ENCODE results near the gene RALGPS1. TPM values are rescaled to one million over a fixed set of nuclear protein-coding genes. Genes with fewer than 3 reads are reported as not detected.

The RALGPS1 gene
- polyA plus RNA-seq, 2 of the 4 experiments (the other 2 are of a cell fraction) = 5.0 to 7.9 TPM

- FAIRE-seq = no peak
- H3K4me1 ChIP-seq = peaks cover 17% of the 10 kb centered on the region; the same call in 2 of the 3 replicates
- ChIA-PET POLR2A (no interaction called here), CTCF (interaction anchor here (1.0 to 2.5 kb wide), 3 partner anchors 14 to 55 kb away, joined by 3 to 11 read pairs (median 4); no protein-coding TSS in a partner anchor)
- no peaks in the 10 kb centered on the region for H3K9me3 ChIP-seq
- H3K4me2 ChIP-seq = no peak overlapping the region
- H3K4me3 ChIP-seq = no peak overlapping the region
- no peak for DNase-seq (ENCODE audit: low read depth in 1 of 2, low spot score in 1 of 2)
- no peak for TF ChIP-seq KDM1A (IDR thresholded peaks at IDR 0.05; ENCODE audit: low read depth)
- no peak for TF ChIP-seq HOXB13 (CRISPR knock-in tag; IDR thresholded peaks at IDR 0.05; ENCODE audit: low read depth)
- TF ChIP-seq FOXS1 (CRISPR knock-in tag; IDR thresholded peaks at IDR 0.05) = no peak
- TF ChIP-seq ZNF302 (CRISPR knock-in tag; IDR thresholded peaks at IDR 0.05) = no peak
- H3K27ac ChIP-seq = no peak overlapping the region
- ATAC-seq = no peak
- 73% methylated on average over 2 of the region's 2 CpGs for WGBS (ENCODE audit: missing lambda C conversion rate)
Observed at GRCh38 chr9:127116957-127117356, 202.4 kb downstream of the RALGPS1 start.

DNA sequence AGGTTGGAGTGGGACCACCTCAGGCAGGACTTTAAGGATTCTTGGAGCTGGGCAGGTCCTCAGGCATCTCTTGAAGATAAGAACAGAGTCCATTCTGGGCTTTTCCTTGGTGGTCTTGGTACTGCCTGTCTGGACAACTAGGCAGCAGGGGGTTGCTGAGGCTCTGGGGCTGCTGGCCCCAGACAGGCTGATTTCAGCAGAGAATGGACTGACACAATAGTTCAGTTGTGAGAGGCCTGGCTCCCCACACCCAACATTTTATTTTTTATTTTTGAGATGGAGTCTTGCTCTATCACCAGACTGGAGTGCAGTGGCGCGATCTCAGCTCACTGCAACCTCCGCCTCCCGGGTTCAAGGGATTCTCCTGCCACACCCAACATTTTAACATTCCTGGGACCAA is 203.2 kb downstream of the RALGPS1 start:
- no peak overlapping the region for H3K4me3 ChIP-seq
- no peaks in the 10 kb centered on the region for H3K9me3 ChIP-seq
- WGBS (ENCODE audit: missing lambda C conversion rate) = 89% methylated on average over 4 of the region's 4 CpGs
- ATAC-seq = no peak
- no peak for TF ChIP-seq HOXB5 (CRISPR knock-in tag; IDR thresholded peaks at IDR 0.05)
- TF ChIP-seq EHF (CRISPR knock-in tag; IDR thresholded peaks at IDR 0.05) = no peak
- peaks cover 15% of the 10 kb centered on the region; the same call in 2 of the 3 replicates for H3K4me1 ChIP-seq
- ChIA-PET CTCF (interaction anchor here (0.7 to 2.5 kb wide), 4 partner anchors 8 to 177 kb away, joined by 3 to 11 read pairs (median 3); no protein-coding TSS in a partner anchor), POLR2A (no interaction called here)
- DNase-seq (ENCODE audit: low read depth in 1 of 2, low spot score in 1 of 2) = no peak
- H3K4me2 ChIP-seq = no peak overlapping the region
- H3K27ac ChIP-seq = no peak overlapping the region
- no peak for FAIRE-seq

GRCh38 chr9:127118597-127119319 is 204.2 kb downstream of the RALGPS1 start:
- no peak overlapping the region for H3K4me2 ChIP-seq
- CTCF ChIA-PET = interaction anchor here (1.5 to 4.4 kb wide), 3 partner anchors 9 to 16 kb away, joined by 3 to 27 read pairs (median 11); no protein-coding TSS in a partner anchor
- no peak for FAIRE-seq

GRCh38 chr9:127119320-127119709 is 204.7 kb downstream of the RALGPS1 start:
- Histone ChIP-seq H3K27ac (no peak overlapping the region), H3K9me3 (no peaks in the 10 kb centered on the region), H3K4me3 (no peak overlapping the region), H3K4me2 (no peak overlapping the region), H3K4me1 (peaks cover 7% of the 10 kb centered on the region; the same call in 1 of the 3 replicates)
- FAIRE-seq = no peak
- CTCF ChIA-PET = interaction anchor here (0.8 to 4.4 kb wide), 4 partner anchors 10 to 154 kb away, joined by 3 to 27 read pairs (median 7); no protein-coding TSS in a partner anchor
- no peak for ATAC-seq
- TF ChIP-seq GATA3 (IDR thresholded peaks at IDR 0.05; ENCODE audit: borderline replicate concordance) (no peak), CEBPB (IDR thresholded peaks at IDR 0.05) (no peak), REST (IDR thresholded peaks at IDR 0.05) (no peak), FOXS1 (CRISPR knock-in tag; IDR thresholded peaks at IDR 0.05) (no peak), BCL3 (IDR thresholded peaks at IDR 0.05) (no peak), PHF8 (IDR thresholded peaks at IDR 0.05; ENCODE audit: borderline replicate concordance, low read depth) (no peak), MYC (IDR thresholded peaks at IDR 0.05; ENCODE audit: borderline replicate concordance, low read length) (no peak), BHLHE40 (IDR thresholded peaks at IDR 0.05; ENCODE audit: low read depth, low read length) (no peak), HOXB5 (CRISPR knock-in tag; IDR thresholded peaks at IDR 0.05) (no peak), TP53 (CRISPR knock-in tag; IDR thresholded peaks at IDR 0.05) (no peak), KDM1A (IDR thresholded peaks at IDR 0.05; ENCODE audit: low read depth) (no peak)
- TF ChIP-seq, protein P1, sequence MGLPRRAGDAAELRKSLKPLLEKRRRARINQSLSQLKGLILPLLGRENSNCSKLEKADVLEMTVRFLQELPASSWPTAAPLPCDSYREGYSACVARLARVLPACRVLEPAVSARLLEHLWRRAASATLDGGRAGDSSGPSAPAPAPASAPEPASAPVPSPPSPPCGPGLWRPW (IDR thresholded peaks at IDR 0.05) = no peak
- POLR2A ChIA-PET = no interaction called here
- no peak for DNase-seq (ENCODE audit: low read depth in 1 of 2, low spot score in 1 of 2)
- 93% methylated on average over 4 of the region's 4 CpGs for WGBS (ENCODE audit: missing lambda C conversion rate)

More at GRCh38 chr9:127118597-127119319, 204.2 kb downstream of the RALGPS1 start:
- TF ChIP-seq FOXS1 (CRISPR knock-in tag; IDR thresholded peaks at IDR 0.05) = no peak
- no peak for TF ChIP-seq CBX2 (IDR thresholded peaks at IDR 0.05; ENCODE audit: borderline replicate concordance, low read depth)
- no peak overlapping the region for H3K4me3 ChIP-seq
- no peak overlapping the region for H3K27ac ChIP-seq
- ATAC-seq (no peak), DNase-seq (ENCODE audit: low read depth in 1 of 2, low spot score in 1 of 2) (no peak)
- peaks cover 7% of the 10 kb centered on the region; the same call in 1 of the 3 replicates for H3K4me1 ChIP-seq
- no peaks in the 10 kb centered on the region for H3K9me3 ChIP-seq
- WGBS (ENCODE audit: missing lambda C conversion rate) = 86% methylated on average over 8 of the region's 8 CpGs
- POLR2A ChIA-PET = no interaction called here

All from A549 (cell line).